Urinary bladder (tissue), 4 donors: Measurements from ENCODE around the gene P4HB. TPM values are rescaled to one million over a fixed set of nuclear protein-coding genes. Genes with fewer than 3 reads are reported as not detected.

Experiments used
- DNase-seq: peaks from one replicate; pipeline ENCODE4 v3.0.0-alpha.2; 2015; ENCODE audit errors: extremely low spot score
- H3K27ac ChIP-seq: one replicate; pipeline ENCODE4 v1.5.1; 2013; ENCODE audit warnings: low read depth, mild to moderate bottlenecking, moderate library complexity
- H3K36me3 ChIP-seq: one replicate; pipeline ENCODE4 v1.6.1; 2013; ENCODE audit warnings: mild to moderate bottlenecking, moderate library complexity; ENCODE audit not compliant: insufficient read depth
- H3K4me1 ChIP-seq: one replicate; pipeline ENCODE4 v1.6.1; 2013; ENCODE audit warnings: mild to moderate bottlenecking, moderate library complexity; ENCODE audit not compliant: insufficient read depth
- H3K4me3 ChIP-seq: one replicate; pipeline ENCODE4 v1.5.1; 2013; ENCODE audit warnings: low read depth, low read length
- WGBS: extraction: QIAGEN DNeasy Blood & Tissue Kit; methylation state at CpG from one replicate; pipeline ENCODE4 v1.1.7; 2013; 5-methylcytosine and 5-hydroxymethylcytosine counted together
- polyA plus RNA-seq: library from polyadenylated mRNA; stranded (reverse); fragments of 200-250 nt; gene quantifications from one replicate; pipeline ENCODE4 v1.2.3, GENCODE V29; 2013
- total RNA-seq: library from RNA; depleted of rRNA; stranded (reverse); fragments of >200 nt; gene quantifications from one replicate; pipeline ENCODE4 v1.2.3, GENCODE V29; 2014
- donor health status: healthy with polysubstance abuse.
- donor health status: healthy.

Gene P4HB
- total and polyA plus RNA-seq, 2 donors, result 262 to 367 TPM

DNA sequence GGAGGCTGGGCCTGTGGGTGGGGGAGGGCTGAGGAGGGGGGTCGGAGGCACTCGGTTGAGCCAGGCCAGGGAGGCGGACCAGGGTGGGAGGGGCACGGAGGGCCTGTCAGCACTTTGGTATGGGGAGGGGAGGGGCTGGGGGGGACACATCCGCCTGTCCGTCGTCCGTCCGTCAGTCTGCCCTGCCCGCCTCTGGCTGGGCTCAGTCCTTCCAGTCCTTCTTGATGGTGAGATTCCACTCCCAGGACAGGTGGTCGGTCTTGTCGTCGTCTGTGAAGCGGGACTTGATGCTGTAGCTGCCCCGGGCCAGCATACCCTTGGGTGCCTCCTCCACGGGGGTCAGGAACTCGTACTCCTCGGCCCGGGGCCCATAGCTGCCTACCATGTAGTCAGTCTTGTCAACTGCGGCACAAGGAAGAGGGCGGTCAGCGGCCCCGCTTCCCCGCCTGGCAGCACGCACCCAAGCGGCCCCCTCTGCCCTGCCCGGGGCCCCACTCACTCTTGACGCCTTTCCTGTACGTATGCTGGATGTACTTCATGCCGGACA, 8.4 kb upstream of the P4HB start:
- H3K36me3 ChIP-seq, result no peaks in the 10 kb centered on the region
- no peak for DNase-seq
- H3K4me3 ChIP-seq, result no peak overlapping the region
- WGBS, result 54% methylated on average over 30 of the region's 30 CpGs
- peak overlapping the region; percentile 53 for H3K27ac ChIP-seq
- H3K4me1 ChIP-seq, result no peaks in the 10 kb centered on the region

DNA sequence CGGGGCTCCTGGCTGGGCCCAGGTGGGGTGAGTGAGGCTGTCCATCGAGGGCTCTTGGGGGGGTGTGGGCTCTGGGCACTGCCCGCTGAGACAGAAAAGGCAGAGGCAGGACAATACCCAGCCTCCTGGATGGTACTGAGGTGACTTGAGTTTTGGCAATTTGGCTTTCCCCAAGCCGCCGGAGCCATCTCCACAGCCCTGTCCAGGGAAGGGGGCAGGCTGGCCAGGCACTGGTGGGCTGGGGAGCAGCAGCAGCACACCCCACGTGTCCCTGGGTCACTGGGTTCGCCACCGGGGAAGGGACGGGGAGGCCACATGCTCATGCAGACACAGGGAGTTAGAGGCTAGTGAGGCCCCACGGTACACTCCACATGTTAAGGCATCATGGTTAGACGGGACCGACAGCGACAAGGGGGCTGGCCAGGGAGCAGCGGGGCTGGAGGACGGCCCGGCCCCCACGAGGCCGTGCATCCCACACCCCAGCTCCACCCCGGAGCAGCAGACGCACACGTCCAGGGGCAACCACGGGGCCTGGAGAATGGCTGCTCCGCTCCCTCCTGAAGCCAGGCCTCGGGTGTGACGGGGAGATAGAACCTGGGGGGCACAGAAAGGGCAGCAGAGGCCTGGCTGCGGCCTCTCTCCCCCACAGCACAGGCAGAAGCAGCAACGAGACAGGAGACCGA, 7.8 kb upstream of the P4HB start:
- no peak overlapping the region for H3K4me3 ChIP-seq
- no peaks in the 10 kb centered on the region for H3K4me1 ChIP-seq
- 66% methylated on average over 28 of the region's 28 CpGs for WGBS

DNA sequence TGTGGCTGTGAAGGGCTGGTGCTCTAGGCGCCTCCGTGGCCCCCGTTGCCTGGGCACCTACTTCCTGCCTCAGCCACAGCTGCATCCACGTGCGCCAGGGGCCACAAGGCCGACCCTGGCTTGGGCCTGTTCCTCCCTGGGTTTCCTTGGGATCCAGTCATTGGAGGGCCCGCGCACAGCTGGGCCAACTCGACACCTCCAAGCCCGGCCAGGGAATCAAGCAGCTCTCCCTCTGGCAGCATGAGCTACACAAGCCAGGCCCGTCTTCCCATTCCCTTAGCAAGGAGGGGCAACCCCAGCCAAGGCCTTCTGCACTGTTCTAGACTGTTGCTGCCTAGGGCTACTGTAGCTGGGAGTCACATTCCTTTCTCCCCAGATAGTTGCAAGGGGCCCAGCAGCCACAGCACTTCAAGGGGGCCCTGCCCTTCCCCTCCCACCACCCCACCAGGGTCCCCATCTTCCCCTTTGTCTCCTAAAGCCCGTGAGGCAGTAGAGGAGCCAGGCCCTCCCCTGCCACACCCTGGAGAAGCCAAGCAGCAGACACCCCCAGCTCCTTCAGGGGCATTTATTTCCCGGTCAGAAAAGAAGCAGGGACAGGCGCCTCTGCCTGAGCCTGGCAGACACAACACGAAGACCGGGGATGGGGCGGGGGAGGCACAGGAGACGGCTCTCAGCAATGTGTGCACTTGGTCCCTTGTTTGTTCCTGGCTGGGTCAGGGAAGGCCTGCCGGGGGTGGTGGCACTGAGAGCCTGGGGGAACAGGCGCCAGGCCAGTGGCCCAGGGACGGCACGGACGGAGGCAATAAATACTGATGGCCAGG, 7.0 kb upstream of the P4HB start:
- no peak for DNase-seq
- no peak overlapping the region for H3K27ac ChIP-seq
- no peaks in the 10 kb centered on the region for H3K4me1 ChIP-seq
- H3K4me3 ChIP-seq, result no peak overlapping the region
- 45% methylated on average over 23 of the region's 23 CpGs for WGBS
- no peaks in the 10 kb centered on the region for H3K36me3 ChIP-seq

More for the DNA sequence above, 7.8 kb upstream of the P4HB start:
- Histone ChIP-seq H3K36me3 (no peaks in the 10 kb centered on the region), H3K27ac (no peak overlapping the region)
- DNase-seq, result no peak

DNA sequence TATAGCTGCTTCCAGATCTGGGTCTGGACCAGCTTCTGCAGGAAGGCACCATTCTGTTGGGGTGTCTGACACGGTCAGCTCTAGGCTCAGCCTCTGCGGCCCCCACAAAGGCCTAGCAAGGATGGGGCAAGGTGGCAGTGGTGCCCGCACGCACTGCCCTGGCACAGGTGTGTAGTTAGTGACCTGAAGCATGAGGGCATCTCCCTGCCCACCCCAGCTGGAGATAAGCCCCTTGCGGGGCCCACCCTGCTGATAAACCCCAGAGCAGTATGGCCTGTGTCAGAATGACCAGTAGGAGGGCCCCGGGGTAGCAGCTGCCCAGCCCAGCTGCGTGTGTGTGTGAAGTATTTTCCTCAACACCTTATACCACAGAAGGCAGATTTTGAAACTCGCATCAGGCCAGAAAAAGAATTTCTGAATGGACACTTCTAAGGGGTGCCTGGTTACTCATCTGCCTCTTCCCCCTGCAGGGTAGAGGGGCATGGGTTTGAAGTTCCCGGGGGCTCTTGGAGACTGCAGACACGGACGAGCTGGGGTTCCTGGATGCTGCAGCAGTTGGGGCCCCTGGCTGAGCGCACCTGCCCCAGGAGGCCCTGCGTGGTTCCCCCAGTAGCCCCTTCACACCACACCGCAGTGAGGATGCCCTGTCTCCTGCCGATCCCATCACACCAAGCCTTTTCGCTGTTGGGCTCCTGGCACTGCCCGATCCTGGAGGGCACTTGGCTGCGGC, 6.3 kb upstream of the P4HB start:
- 71% methylated on average over 18 of the region's 18 CpGs for WGBS
- Histone ChIP-seq H3K36me3 (no peaks in the 10 kb centered on the region), H3K27ac (peak overlapping the region; percentile 28), H3K4me3 (no peak overlapping the region), H3K4me1 (no peaks in the 10 kb centered on the region)
- no peak for DNase-seq

DNA sequence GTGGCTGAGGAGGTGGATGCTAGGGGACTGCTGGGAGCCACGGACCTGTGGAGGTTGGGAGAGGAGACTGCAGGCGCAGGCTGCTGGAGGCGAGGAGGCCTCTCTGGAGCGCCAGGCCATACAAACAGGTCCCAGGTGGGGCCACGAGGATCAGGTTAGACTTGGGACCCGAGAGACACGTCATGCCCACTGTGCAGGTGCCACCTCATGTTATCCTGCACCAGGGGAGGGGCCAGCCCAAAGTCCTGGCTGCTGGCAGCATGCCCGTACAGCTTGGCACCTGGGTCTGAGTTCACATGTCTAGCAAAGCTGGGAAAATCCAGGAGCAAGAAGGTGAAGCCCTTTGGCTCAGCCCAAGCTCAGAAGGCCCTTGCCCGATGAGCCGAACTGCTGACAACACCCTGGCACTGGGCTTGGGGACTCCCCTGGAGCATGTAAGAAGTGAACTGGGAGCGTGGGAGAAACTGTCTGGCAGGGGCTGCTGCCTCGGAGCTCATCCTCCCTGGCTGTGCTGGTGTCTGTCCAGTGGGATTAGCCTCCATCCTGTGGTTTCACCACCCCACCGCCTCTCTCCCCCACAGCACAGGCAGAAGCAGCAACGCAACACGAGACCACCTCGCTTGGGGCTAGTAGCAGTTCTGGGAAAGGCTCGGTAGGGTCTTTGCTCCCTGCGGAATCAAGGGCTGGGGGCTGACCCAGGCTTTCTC, 5.6 kb upstream of the P4HB start:
- Histone ChIP-seq H3K4me3 (no peak overlapping the region), H3K4me1 (no peaks in the 10 kb centered on the region), H3K36me3 (no peaks in the 10 kb centered on the region), H3K27ac (no peak overlapping the region)
- WGBS, result 59% methylated on average over 18 of the region's 18 CpGs
- DNase-seq, result no peak

DNA sequence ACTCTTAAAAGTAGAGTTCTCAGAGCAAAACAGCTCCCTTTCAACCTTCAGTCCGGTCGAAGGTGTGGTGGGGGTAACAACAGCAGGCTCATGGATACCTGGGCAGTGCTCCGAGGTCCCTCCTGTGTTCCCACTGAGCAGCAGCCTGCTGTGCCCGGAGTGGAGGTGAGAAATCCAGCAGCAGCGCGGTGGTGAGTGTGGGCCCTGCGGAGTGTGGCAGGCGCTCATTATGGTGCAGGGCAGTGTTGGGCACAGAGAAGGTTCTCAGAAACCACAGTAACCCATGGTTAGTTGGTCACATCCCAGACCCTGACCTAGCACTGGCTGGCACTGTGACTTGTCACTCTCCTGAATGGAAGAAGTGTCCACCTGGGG, 5.0 kb upstream of the P4HB start:
- WGBS, result 94% methylated on average over 8 of the region's 8 CpGs
- H3K4me3 ChIP-seq, result no peak overlapping the region
- no peaks in the 10 kb centered on the region for H3K36me3 ChIP-seq
- H3K4me1 ChIP-seq, result no peaks in the 10 kb centered on the region
- no peak overlapping the region for H3K27ac ChIP-seq
- no peak for DNase-seq

DNA sequence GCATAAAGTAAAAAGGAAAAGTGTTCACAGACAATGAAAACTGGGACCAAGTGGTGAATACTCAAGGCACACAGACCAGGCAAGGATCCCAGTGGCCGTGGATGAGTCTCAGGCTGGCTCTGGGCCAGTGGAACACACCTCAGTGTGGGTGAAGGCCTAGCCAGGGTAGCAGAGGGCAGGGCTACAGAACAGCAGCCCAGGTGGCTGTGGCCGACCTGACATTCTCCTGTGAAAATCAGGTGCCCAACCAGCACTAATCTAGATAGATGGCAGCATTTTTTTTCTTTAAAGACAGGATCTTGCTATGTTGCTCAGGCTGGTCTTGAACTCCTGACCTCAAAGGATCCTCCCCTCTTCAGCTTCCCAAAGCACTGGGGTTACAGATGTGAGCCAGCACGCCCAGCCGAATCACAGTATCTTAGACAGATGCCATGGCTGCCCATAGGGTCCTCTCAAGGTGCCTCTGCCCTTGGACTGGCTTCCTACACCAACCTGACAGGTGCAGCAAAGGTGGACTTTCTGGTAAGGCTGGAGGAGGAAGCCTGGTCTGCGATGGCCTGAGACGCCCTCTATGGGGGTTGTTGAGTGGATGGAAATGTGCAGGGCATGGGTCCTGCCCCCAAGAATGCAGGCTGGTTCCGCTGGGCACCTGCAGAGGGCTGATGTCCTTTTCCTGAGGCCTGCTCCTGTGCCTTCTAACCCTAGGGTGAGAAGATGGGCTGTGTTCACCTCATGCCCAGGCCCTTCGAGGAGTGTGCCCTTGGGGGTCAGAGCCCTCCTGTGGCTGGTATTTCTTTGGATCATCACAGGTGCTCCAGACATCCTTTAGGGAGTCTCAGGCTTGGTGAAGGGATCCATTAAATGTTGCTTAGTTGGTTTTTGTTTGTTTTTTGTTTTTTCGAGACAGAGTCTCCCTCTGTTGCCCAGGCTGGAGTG, 3.8 kb upstream of the P4HB start:
- WGBS, result 79% methylated on average over 9 of the region's 9 CpGs
- Histone ChIP-seq H3K27ac (no peak overlapping the region), H3K4me3 (no peak overlapping the region), H3K4me1 (no peaks in the 10 kb centered on the region), H3K36me3 (no peaks in the 10 kb centered on the region)
- no peak for DNase-seq

DNA sequence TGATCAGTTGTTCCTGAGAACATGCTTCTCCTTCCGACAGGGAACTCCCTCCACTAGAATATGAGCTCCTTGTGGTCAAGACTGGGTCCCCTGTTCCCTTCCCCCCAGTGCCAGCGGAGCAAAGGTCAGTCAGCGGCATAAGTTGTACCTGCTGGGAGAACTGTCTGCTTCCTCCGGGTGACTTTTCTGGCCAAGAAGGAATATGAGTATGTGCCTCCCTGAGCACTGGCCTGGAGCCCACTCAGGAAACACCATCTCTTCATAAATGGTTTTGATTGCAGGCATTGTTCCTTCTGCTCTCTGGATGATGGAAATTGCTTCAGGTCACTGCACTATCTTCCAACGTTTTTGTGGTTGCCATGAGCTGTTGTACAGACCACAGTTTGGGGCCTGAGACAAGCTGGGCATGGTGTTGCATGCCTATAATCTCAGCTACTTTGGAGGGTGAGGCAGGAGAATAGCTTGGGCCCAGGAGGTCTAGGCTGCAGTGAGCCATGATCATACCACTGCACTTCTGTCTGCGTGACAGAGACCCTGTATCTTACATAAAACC, 2.9 kb upstream of the P4HB start:
- WGBS, result 82% methylated on average over 6 of the region's 6 CpGs
- Histone ChIP-seq H3K36me3 (no peaks in the 10 kb centered on the region), H3K27ac (no peak overlapping the region), H3K4me3 (no peak overlapping the region), H3K4me1 (no peaks in the 10 kb centered on the region)
- DNase-seq, result no peak

DNA sequence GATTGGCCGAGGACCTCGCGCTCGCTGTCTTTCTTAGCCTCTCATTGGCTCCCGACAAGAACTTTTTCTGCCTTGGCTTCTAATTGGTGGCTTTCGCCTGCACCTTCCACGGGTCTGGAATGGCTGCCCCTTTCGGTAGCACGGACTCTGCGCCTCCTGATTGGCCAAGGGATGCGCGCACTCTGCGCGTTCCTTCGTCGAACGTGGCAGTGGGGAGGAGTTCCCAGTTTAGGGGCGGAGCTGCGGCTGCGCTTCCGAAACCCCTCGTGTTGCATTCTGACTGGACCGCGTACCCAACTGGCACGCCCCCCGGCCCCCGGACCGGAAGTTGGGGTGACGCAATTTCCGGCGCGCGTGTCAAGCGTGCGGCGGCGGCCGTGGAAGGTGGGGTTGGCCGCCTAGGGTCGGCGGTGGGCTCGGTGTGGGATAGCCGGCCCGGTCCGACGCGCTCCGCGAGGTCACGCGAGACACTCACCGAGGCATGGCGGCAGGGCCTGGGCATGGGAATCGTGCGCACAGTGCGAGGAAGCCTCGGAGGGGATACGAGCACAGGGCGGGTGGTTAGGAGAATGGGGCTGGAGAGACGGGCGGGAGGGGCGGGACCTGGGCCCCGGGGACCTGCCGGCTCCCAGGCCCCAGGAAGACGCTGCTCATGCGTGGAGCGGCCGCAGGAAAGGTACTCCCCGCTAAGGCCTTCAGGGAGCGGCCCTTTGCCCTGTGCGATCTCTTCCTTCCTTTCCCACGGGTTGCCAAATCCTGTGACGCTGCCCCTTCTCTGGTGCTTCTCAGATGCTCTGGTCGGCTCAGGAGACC, 627 bp upstream of the P4HB start:
- Histone ChIP-seq H3K4me3 (peak overlapping the region; percentile 64), H3K4me1 (no peaks in the 10 kb centered on the region), H3K27ac (peak overlapping the region; percentile 98), H3K36me3 (no peaks in the 10 kb centered on the region)
- DNase-seq, result peak; percentile 100
- under 1% methylated on average over 74 of the region's 74 CpGs for WGBS

DNA sequence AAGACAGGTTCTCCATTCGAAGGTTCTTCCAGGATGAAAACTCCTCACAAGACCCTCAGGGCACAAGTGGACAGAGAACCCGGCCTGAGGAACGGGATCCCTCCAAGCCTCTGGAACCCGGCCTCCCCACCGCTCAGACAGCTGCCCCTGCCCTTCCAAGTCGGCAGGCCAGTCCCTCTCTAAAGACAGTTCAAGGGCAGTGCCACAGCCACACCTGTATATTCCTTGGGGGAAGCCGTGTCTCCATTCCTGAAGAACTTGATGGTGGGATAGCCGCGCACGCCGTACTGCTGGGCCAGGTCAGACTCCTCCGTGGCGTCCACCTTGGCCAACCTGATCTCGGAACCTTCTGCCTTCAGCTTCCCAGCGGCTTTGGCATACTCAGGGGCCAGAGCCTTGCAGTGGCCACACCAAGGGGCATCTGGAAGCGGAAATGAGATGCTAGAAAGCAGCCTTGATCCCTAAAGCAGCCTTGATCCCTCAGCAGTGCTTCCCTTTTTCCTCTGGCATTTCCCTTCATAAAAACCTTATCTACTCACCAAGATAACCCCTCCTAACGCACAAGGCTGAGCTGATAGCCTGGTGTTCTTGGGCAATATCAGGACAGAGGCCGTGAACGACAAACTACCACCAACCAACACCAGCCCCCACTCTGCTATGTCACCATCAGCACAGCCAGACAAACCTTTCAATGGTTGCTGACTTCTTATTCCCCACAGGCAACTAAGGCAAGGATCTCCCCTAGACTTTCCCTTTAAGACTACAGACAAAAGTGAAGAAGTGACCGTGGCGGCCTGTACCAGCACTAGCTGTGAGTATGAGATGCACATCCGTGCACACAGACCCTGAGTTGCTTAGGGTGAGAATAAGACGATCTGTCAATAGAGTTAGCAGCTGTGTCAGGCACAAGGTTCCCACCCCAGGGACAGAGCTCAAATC, 1.1 kb downstream of the P4HB start:
- no peak overlapping the region for H3K27ac ChIP-seq
- H3K4me3 ChIP-seq, result peak overlapping the region; percentile 93
- 50% methylated on average over 23 of the region's 23 CpGs for WGBS
- H3K36me3 ChIP-seq, result no peaks in the 10 kb centered on the region
- no peak for DNase-seq
- no peaks in the 10 kb centered on the region for H3K4me1 ChIP-seq
